HEK293T (cell line): ENCODE data around the gene CHRND.

ENCODE experiments used
- CTCF ChIA-PET: fragments of 350-600 bp; formaldehyde crosslinking; extraction: SDS; loops from one replicate; lab custom pipeline; 2021; ENCODE audit warnings: antibody characterized with exemption, inconsistent platforms; lab: Yijun Ruan, JAX
- POLR2A ChIA-PET: fragments of 350-600 bp; formaldehyde crosslinking; extraction: SDS; loops from one replicate; lab custom pipeline; 2020; ENCODE audit warnings: antibody characterized with exemption, inconsistent platforms; lab: Yijun Ruan, JAX
- DNase-seq: peaks from one replicate; pipeline ENCODE4 v3.0.0; 2012; ENCODE audit warnings: mixed read lengths; ENCODE audit errors: extremely low spot score
- ARNT ChIP-seq: fragments of 450-650 bp; IDR thresholded peaks from 2 replicates; pipeline ENCODE4 v1.6.1; 2017; ENCODE audit warnings: mild to moderate bottlenecking
- BHLHE40 ChIP-seq: fragments of 450-650 bp; IDR thresholded peaks from 2 replicates; pipeline ENCODE4 v1.6.1; 2016; ENCODE audit warnings: mild to moderate bottlenecking, moderate library complexity, borderline replicate concordance
- CTBP1 ChIP-seq: fragments of 450-650 bp; IDR thresholded peaks from 2 replicates; pipeline ENCODE4 v1.6.1; 2016; ENCODE audit warnings: borderline replicate concordance
- ELF4 ChIP-seq: fragments of 450-650 bp; IDR thresholded peaks from 2 replicates; pipeline ENCODE4 v1.6.1; 2017; ENCODE audit warnings: antibody characterized with exemption
- FOXA1 ChIP-seq: fragments of 450-650 bp; IDR thresholded peaks from 2 replicates; pipeline ENCODE4 v1.6.1; 2016; ENCODE audit warnings: mild to moderate bottlenecking
- FOXK2 ChIP-seq: fragments of 450-650 bp; IDR thresholded peaks from 2 replicates; pipeline ENCODE4 v1.6.1; 2016; ENCODE audit warnings: mild to moderate bottlenecking
- FOXM1 ChIP-seq: fragments of 450-650 bp; IDR thresholded peaks from 2 replicates; pipeline ENCODE4 v1.6.1; 2017; ENCODE audit warnings: mild to moderate bottlenecking, borderline replicate concordance
- HDGF ChIP-seq: fragments of 450-650 bp; IDR thresholded peaks from 2 replicates; pipeline ENCODE4 v1.6.1; 2017; ENCODE audit warnings: antibody characterized with exemption, borderline replicate concordance
- L3MBTL2 ChIP-seq: fragments of 450-650 bp; conservative IDR thresholded peaks from 2 replicates; pipeline ENCODE4 v1.6.1; 2016; ENCODE audit warnings: mild to moderate bottlenecking
- LEF1 ChIP-seq: fragments of 450-650 bp; IDR thresholded peaks from 2 replicates; pipeline ENCODE4 v1.6.1; 2017; ENCODE audit warnings: mild to moderate bottlenecking, borderline replicate concordance
- NFRKB ChIP-seq: fragments of 450-650 bp; IDR thresholded peaks from 2 replicates; pipeline ENCODE4 v1.6.1; 2016; ENCODE audit warnings: mild to moderate bottlenecking, moderate library complexity
- SP1 ChIP-seq: fragments of 450-650 bp; IDR thresholded peaks from 2 replicates; pipeline ENCODE4 v1.6.1; 2017
- SUZ12 ChIP-seq: fragments of 450-650 bp; IDR thresholded peaks from 2 replicates; pipeline ENCODE4 v1.6.1; 2016; ENCODE audit warnings: mild to moderate bottlenecking
- TARDBP ChIP-seq: fragments of 450-650 bp; IDR thresholded peaks from 2 replicates; pipeline ENCODE4 v1.6.1; 2016
- ZNF384 ChIP-seq: fragments of 450-650 bp; IDR thresholded peaks from 2 replicates; pipeline ENCODE4 v1.6.1; 2016
- TF ChIP-seq, protein P1 (sequence below): fragments of 450-650 bp; IDR thresholded peaks from 2 replicates; pipeline ENCODE4 v1.6.1; 2016

Gene CHRND

DNA sequence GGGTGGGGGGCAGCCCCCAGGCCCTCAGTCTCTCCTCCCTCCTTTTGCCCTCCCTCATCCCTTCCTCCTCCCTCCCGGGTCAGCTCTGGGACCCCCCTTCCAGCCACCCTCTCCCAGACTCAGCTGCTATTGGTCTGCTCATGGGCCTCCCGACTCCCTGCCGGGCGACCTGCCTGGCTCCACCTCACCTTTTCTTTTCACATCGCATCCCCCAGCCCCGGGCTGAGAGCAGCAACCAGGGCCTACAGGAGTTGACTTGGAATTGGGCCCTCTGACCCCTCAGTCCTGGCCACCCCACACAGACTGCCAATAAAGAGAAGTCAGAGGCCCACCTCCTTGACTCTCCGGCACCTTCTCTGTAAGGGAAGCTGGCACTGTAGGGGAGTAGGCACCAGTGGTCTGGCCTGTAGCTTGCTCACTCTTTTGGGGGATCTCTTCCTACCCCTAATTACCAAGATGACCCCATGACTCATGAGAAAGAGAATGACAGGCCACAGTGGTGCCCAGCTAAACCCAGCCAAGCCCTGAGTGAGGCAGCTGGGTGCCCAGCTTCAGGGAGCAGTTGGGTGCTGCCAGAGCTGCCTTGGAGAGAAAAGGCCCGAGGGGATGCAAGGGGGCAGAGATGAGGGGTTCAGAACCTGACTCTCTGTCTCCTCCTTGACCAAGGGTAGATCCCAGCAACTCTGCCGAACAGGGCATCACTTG is 36.3 kb upstream of the CHRND start:
- CTCF ChIA-PET, result no interaction called here
- POLR2A ChIA-PET, result interaction anchor here (1.0 kb wide), 1 partner anchor 61 kb away, joined by 4 read pairs; the partner anchor contains the start of genes EIF4E2 and TIGD1
- TF ChIP-seq FOXK2 (no peak), FOXA1 (no peak), SP1 (no peak), ARNT (no peak), LEF1 (no peak), L3MBTL2 (no peak), NFRKB (no peak), ELF4 (no peak), ZNF384 (no peak)
- TF ChIP-seq, protein P1, sequence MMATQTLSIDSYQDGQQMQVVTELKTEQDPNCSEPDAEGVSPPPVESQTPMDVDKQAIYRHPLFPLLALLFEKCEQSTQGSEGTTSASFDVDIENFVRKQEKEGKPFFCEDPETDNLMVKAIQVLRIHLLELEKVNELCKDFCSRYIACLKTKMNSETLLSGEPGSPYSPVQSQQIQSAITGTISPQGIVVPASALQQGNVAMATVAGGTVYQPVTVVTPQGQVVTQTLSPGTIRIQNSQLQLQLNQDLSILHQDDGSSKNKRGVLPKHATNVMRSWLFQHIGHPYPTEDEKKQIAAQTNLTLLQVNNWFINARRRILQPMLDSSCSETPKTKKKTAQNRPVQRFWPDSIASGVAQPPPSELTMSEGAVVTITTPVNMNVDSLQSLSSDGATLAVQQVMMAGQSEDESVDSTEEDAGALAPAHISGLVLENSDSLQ, result no peak
- no peak for DNase-seq

DNA sequence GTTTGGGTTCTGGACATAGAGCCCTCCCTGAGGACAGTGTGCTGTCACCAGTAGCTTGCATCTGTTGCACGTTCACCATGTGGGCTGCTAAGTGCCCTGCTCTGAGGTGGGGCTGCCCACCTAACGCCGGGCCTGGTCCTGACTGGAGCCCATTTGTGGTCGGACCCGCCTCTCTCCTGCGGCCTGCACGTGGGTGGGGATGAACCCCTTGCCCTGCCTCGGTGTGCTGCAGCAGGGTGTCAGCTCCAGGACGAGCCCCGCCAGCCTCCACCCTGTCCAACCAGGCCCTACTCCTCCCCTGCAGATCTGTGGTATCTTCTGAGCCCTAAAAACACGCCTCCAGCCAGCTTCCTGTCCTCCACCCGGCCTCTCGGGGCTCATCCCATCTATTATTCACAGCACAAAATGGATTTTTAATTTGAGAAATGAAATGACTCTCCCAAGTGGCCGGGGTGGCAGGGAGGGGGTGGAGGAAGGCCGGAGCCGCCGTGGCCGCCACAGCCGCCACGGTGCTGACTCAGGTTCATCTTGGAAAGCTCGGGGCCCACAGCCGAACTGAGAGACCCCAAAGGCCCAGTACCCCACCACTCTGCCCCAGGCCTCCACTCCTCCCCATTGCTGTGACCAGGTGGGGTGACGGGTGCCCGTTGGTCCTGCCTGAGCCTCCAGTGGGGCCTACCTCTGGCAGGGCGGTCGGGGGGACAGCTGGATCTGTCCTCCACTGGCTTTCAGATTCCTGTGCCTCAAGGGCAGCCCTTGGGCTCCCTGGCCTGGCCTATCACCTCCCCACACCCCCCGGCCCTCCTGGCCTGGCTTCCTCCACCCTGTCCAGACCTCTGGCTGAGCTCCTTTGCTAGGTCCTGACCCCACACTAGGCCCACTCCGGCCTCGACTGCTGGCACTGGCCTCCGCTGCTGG is 35.5 kb upstream of the CHRND start:
- ChIA-PET POLR2A (interaction anchor here (1.0 kb wide), 1 partner anchor 60 kb away, joined by 4 read pairs; the partner anchor contains the start of genes EIF4E2 and TIGD1), CTCF (no interaction called here)
- no peak for DNase-seq
- TF ChIP-seq LEF1 (no peak), ZNF384 (no peak), NFRKB (no peak), FOXK2 (no peak), CTBP1 (no peak), HDGF (no peak), ARNT (no peak), TARDBP (no peak), FOXA1 (no peak), SUZ12 (no peak), FOXM1 (no peak), L3MBTL2 (no peak), BHLHE40 (no peak), SP1 (no peak), ELF4 (no peak)
- TF ChIP-seq, protein P1, result no peak

DNA sequence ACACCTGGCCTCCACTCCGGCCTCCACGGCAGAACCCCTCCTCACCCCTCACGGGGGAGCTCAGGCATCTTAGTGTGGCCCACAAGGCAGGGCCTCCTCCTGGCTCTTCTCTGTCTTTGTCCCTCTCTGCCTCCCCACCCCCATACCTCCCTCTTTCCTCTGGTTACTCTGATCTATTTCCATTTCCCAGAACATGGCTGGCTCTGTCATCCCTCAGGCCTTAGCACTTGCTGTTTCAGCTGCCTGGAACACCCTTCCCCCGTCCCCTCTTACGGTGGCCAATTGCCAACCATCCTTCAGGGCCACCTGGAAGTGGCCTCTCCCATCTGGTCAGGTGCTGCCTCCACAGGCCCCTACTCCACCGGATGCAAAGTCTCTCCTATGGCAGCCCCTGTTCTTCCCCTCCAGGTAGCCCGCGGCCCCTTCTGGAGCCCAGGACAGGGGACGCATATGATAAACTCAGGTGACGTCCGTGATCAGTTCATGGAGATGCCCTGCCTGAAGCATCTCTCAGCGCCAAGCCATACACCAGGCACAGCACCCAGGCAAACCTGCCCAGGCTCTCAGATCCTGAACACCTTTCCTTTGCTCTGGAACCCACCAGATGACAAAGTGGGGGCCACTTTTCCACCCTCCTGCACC is 34.7 kb upstream of the CHRND start:
- CTCF ChIA-PET, result no interaction called here
- POLR2A ChIA-PET, result no interaction called here
- TF ChIP-seq ZNF384 (no peak), ELF4 (no peak), LEF1 (no peak), HDGF (no peak)
- TF ChIP-seq, protein P1, result no peak
- no peak for DNase-seq

DNA sequence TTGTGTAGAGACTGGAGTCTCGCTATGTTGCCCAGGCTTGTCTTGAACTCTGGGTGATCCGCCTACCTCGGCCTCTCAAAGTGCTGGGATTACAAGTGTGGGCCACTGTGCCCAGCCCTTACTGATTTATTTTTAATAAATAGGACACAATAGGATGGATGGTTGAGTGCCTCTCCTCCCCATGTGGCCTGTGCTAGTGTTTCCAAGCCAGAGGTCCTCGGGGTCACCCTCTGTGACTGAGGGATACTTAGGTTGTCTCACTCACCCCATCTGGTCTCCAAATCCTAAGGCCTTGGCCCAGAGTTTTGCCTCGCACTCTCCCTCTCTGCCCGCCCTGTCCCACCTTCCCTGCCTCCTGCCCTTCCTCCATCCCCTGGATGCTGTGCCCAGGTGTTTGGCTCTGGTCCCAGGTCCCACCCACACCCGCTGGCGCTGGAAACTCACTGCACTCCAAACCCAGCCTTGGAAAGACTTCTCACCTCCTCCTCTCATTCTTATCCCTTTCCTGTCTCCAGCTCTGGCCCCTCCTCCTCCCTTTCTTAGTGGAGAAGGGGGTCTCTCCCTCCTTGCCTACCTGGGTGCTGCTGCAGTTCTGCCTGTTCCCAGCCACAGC is 33.6 kb upstream of the CHRND start:
- CTCF ChIA-PET, result no interaction called here
- DNase-seq, result no peak
- POLR2A ChIA-PET, result no interaction called here
- TF ChIP-seq FOXA1, result no peak
- TF ChIP-seq NFRKB, result no peak
- no peak for TF ChIP-seq L3MBTL2
- no peak for TF ChIP-seq CTBP1
- TF ChIP-seq HDGF, result no peak
- TF ChIP-seq SUZ12, result no peak
- no peak for TF ChIP-seq FOXK2
- no peak for TF ChIP-seq ARNT
- TF ChIP-seq SP1, result no peak
- no peak for TF ChIP-seq LEF1
- no peak for TF ChIP-seq BHLHE40
- no peak for TF ChIP-seq FOXM1
- TF ChIP-seq, protein P1, result no peak
